GM19035 (cell line): ENCODE results near the gene NUDT3.
"Not testable (repeated sequence)": the region's sequence is repeated elsewhere in the genome, so short reads cannot be mapped to it uniquely, and the experiment has no call there.

ENCODE experiments used
- ATAC-seq: cut with Tn5 transposase; IDR thresholded peaks from one replicate; pipeline ENCODE4 v1.9.1; 2021; ENCODE audit not compliant: unreplicated experiment

The NUDT3 gene

GRCh38 chr6:34295721-34296120, 96.7 kb downstream of the NUDT3 start:
- ATAC-seq: peak; percentile 56

GRCh38 chr6:34292954-34293353, 99.5 kb downstream of the NUDT3 start:
- no peak for ATAC-seq

GRCh38 chr6:34289137-34289536, 103.3 kb downstream of the NUDT3 start:
- no peak for ATAC-seq

GRCh38 chr6:34288581-34288980, 103.9 kb downstream of the NUDT3 start:
- ATAC-seq: no peak

GRCh38 chr6:34285448-34286164, 106.9 kb downstream of the NUDT3 start:
- no peak for ATAC-seq

- no peak for ATAC-seq
Measured at GRCh38 chr6:34284563-34285447, 107.7 kb downstream of the NUDT3 start.

- no peak for ATAC-seq
Measured at GRCh38 chr6:34281702-34282334, 110.7 kb downstream of the NUDT3 start.

GRCh38 chr6:34280216-34280615, 112.3 kb downstream of the NUDT3 start:
- no peak for ATAC-seq

- no peak for ATAC-seq
Measured at GRCh38 chr6:34278833-34279232, 113.6 kb downstream of the NUDT3 start.

- no peak for ATAC-seq
Measured at GRCh38 chr6:34277763-34278112, 114.7 kb downstream of the NUDT3 start.

GRCh38 chr6:34276881-34277762, 115.3 kb downstream of the NUDT3 start:
- ATAC-seq: no peak

- ATAC-seq: no peak
Measured at GRCh38 chr6:34276191-34276590, 116.3 kb downstream of the NUDT3 start.

GRCh38 chr6:34275128-34275804, 117.2 kb downstream of the NUDT3 start:
- ATAC-seq: no peak

GRCh38 chr6:34274129-34274528, 118.3 kb downstream of the NUDT3 start:
- ATAC-seq: no peak

GRCh38 chr6:34273242-34273805, 119.1 kb downstream of the NUDT3 start:
- ATAC-seq: no peak

GRCh38 chr6:34272013-34272926, 120.2 kb downstream of the NUDT3 start:
- ATAC-seq: no peak

GRCh38 chr6:34269658-34270341, 122.7 kb downstream of the NUDT3 start:
- not testable (repeated sequence) for ATAC-seq

GRCh38 chr6:34269132-34269531, 123.3 kb downstream of the NUDT3 start:
- not testable (repeated sequence) for ATAC-seq
